Smooth muscle cell of the pulmonary artery (primary cell): Measurements from ENCODE around the gene KRTAP19-3. TPM values are rescaled to one million over a fixed set of nuclear protein-coding genes. Genes with fewer than 3 reads are reported as not detected.

Experiments
- total RNA-seq: library from RNA; depleted of rRNA; stranded (reverse); fragments of >200 nt; gene quantifications from 2 replicates; pipeline ENCODE4 v1.2.3, GENCODE V29; 2014

Gene KRTAP19-3
- total RNA-seq: not detected in 2 replicates

DNA sequence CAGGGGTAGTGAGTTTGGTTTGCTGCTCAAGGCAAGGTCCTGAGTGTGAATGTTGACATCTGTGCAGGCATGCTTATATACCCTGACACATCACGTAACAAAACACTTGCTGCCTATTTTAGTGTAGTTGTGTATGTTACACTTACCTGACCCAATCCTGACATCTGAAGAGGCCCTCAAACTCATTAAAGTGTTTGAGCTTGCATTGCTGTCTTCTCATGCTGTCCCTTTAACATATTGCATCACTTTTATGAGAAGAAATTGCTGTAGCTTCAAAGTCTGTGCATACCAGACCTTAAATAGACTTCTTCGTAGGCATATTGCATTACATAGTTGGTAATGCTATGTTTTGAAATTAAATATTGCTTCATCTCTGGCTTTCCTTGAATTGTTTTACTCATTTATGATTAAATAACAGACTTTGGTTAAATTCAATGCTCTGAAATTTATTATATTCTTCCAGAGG, at the start of gene KRTAP19-3:
Gene KRTAP19-3, minus strand, starts transcription at position 51 of the 466 bp plus-strand sequence. CDS start 56 bp downstream, outside the sequence.

DNA sequence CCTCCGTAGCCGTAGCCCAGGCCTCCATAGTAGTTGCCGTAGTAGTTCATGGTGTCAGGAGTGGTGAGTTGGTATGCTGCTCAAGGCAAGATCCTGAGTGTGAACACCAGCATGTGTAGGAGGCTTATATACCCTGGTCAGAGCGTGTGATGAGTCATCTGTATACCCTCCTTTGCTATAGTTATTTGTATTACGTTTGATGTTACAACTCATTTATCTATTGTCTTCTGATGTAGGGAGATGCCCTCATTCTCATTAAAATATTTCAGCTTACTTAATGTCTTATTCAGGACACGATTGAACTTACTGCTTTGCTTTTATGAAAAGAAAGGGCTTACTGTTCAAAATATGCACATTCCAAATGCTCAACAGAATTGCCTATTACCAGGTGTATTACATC, 10.2 kb upstream of the KRTAP19-3 start, which contains the start of gene KRTAP19-5:
Gene KRTAP19-5, minus strand, starts transcription at position 101 of the 400 bp plus-strand sequence. Its CDS starts 51 bp downstream, at position 50.

DNA sequence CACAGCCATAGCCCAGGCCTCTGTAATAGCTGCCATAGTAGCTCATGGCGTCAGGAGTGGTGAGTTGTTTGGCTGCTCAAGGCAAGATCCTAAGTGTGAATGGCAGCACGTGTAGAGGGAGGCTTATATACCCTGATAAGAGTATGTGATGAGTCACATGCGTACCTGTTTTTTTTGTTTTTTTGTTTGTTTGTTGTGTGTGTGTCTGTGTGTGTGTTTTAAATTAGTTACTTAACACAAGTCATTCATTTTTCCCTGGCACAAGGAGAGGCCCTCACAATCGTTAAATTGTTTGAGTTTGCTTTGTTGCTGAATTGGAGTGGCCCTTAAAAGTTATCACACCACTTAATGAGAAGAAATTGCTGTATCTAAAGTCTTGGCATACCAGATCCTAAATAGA, 5.3 kb upstream of the KRTAP19-3 start, which contains the start of gene KRTAP19-4:
Gene KRTAP19-4, minus strand, starts transcription at position 101 of the 400 bp plus-strand sequence. Its CDS starts 55 bp downstream, at position 46.

DNA sequence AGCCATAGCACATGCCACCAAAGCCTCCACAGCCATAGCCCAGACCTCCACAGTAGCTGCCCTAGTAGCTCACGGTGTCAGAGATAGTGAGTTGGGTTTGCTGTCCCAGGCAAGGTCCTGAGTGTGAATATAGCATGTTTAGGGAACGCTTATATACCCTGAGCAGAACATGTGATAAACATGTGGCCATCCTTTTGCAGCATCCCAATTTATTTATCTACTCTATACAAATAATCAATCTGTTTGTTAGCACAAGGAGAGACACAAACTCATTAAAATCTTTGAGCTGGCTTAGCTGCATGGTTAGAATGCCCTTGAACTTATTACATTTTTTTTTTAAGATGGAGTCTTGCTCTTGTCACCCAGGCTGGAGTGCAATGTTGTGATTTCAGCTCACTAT, 4.5 kb downstream of the KRTAP19-3 start, which contains the start of gene KRTAP19-2:
Gene KRTAP19-2, minus strand, starts transcription at position 101 of the 400 bp plus-strand sequence. Its CDS starts 88 bp downstream, at position 13.

DNA sequence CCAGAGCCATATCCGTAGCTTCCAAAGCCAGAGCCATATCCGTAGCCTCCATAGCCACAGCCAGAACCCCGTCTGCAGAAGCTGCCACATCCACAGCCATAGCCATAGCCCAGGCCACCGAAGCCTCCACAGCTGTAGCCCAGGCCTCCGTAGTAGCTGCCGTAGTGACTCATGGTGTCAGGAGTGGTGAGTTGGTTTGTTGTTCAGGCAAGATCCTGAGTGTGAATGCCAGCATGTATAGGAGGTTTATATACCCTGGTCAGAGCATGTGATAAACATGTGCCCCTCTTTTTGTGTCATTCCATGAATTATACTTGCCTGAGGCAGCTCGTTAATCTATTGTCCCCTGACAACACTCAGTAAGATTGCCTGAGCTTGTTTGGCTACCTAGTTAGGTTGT, 11.7 kb downstream of the KRTAP19-3 start, which contains the start of gene KRTAP19-1:
Gene KRTAP19-1, minus strand, starts transcription at position 223 of the 400 bp plus-strand sequence. Its CDS starts 50 bp downstream, at position 173.

Other genes with a start within 250 kb of the KRTAP19-3 start
- not detected in 2 replicates for gene KRTAP24-1, start 209.1 kb downstream of the KRTAP19-3 start, total RNA-seq
- gene KRTAP25-1, start 202.5 kb downstream of the KRTAP19-3 start, total RNA-seq: not detected in 2 replicates
- not detected in 2 replicates for gene KRTAP26-1, start 171.7 kb downstream of the KRTAP19-3 start, total RNA-seq
- not detected in 2 replicates for gene KRTAP27-1, start 154.3 kb downstream of the KRTAP19-3 start, total RNA-seq
- not detected in 2 replicates for gene KRTAP23-1, start 143.4 kb downstream of the KRTAP19-3 start, total RNA-seq
- not detected in 2 replicates for gene KRTAP13-2, start 119.7 kb downstream of the KRTAP19-3 start, total RNA-seq
- gene KRTAP13-1, start 96.0 kb downstream of the KRTAP19-3 start, total RNA-seq: not detected in 2 replicates
- gene KRTAP13-3, start 66.1 kb downstream of the KRTAP19-3 start, total RNA-seq: not detected in 2 replicates
- not detected in 2 replicates for gene KRTAP13-4, start 61.8 kb downstream of the KRTAP19-3 start, total RNA-seq
- not detected in 2 replicates for gene KRTAP15-1, start 51.7 kb downstream of the KRTAP19-3 start, total RNA-seq
- gene KRTAP19-1, start 11.6 kb downstream of the KRTAP19-3 start, total RNA-seq: not detected in 2 replicates
- gene KRTAP19-2, start 4.6 kb downstream of the KRTAP19-3 start, total RNA-seq: not detected in 2 replicates
- not detected in 2 replicates for gene KRTAP19-4, start 5.2 kb upstream of the KRTAP19-3 start, total RNA-seq
- not detected in 2 replicates for gene KRTAP19-5, start 10.1 kb upstream of the KRTAP19-3 start, total RNA-seq
- gene KRTAP19-6, start 49.9 kb upstream of the KRTAP19-3 start, total RNA-seq: not detected in 2 replicates
- gene KRTAP19-7, start 69.3 kb upstream of the KRTAP19-3 start, total RNA-seq: not detected in 2 replicates
- not detected in 2 replicates for gene KRTAP22-2, start 98.4 kb upstream of the KRTAP19-3 start, total RNA-seq
- not detected in 2 replicates for gene KRTAP6-3, start 100.4 kb upstream of the KRTAP19-3 start, total RNA-seq
- not detected in 2 replicates for gene KRTAP6-2, start 106.9 kb upstream of the KRTAP19-3 start, total RNA-seq
- gene KRTAP22-1, start 109.1 kb upstream of the KRTAP19-3 start, total RNA-seq: not detected in 2 replicates
- not detected in 2 replicates for gene KRTAP6-1, start 121.9 kb upstream of the KRTAP19-3 start, total RNA-seq
- gene KRTAP20-1, start 124.4 kb upstream of the KRTAP19-3 start, total RNA-seq: not detected in 2 replicates
- not detected in 2 replicates for gene KRTAP20-4, start 128.6 kb upstream of the KRTAP19-3 start, total RNA-seq
- gene KRTAP20-2, start 143.2 kb upstream of the KRTAP19-3 start, total RNA-seq: not detected in 2 replicates
- not detected in 2 replicates for gene KRTAP20-3, start 150.9 kb upstream of the KRTAP19-3 start, total RNA-seq
- not detected in 2 replicates for gene KRTAP21-3, start 226.8 kb upstream of the KRTAP19-3 start, total RNA-seq